HG03135 (cell line): ENCODE results near the gene CAMK2D.

Experiments
- ATAC-seq: cut with Tn5 transposase; IDR thresholded peaks from one replicate; pipeline ENCODE4 v1.9.1; 2021; ENCODE audit warnings: mild to moderate bottlenecking, moderate library complexity; ENCODE audit not compliant: unreplicated experiment

The CAMK2D gene

GRCh38 chr4:113579360-113579759, 182.2 kb downstream of the CAMK2D start:
- no peak for ATAC-seq

GRCh38 chr4:113576947-113577678, 184.4 kb downstream of the CAMK2D start:
- ATAC-seq = no peak

GRCh38 chr4:113575401-113575800, 186.1 kb downstream of the CAMK2D start:
- no peak for ATAC-seq

GRCh38 chr4:113574636-113575103, 186.9 kb downstream of the CAMK2D start:
- no peak for ATAC-seq

GRCh38 chr4:113572620-113573019, 188.9 kb downstream of the CAMK2D start:
- no peak for ATAC-seq

- ATAC-seq = no peak
Measured at GRCh38 chr4:113566015-113566795, 195.3 kb downstream of the CAMK2D start.

GRCh38 chr4:113565702-113566012, 195.9 kb downstream of the CAMK2D start:
- ATAC-seq = no peak

- ATAC-seq = peak; percentile 27
Measured at GRCh38 chr4:113564493-113564892, 197.0 kb downstream of the CAMK2D start.

- ATAC-seq = no peak
Measured at GRCh38 chr4:113563691-113564378, 197.7 kb downstream of the CAMK2D start.

GRCh38 chr4:113561758-113562157, 199.8 kb downstream of the CAMK2D start:
- ATAC-seq = no peak

GRCh38 chr4:113561092-113561491, 200.4 kb downstream of the CAMK2D start:
- no peak for ATAC-seq

- ATAC-seq = no peak
Measured at GRCh38 chr4:113560579-113560978, 201.0 kb downstream of the CAMK2D start.

- ATAC-seq = no peak
Measured at GRCh38 chr4:113559947-113560346, 201.6 kb downstream of the CAMK2D start.

- ATAC-seq = no peak
Measured at GRCh38 chr4:113556382-113557134, 205.0 kb downstream of the CAMK2D start.

GRCh38 chr4:113555868-113556267, 205.7 kb downstream of the CAMK2D start:
- ATAC-seq = no peak

- ATAC-seq = no peak
Measured at GRCh38 chr4:113553082-113553481, 208.5 kb downstream of the CAMK2D start.

GRCh38 chr4:113550510-113550909, 211.0 kb downstream of the CAMK2D start:
- ATAC-seq = no peak

GRCh38 chr4:113548303-113548702, 213.2 kb downstream of the CAMK2D start:
- ATAC-seq = no peak

- ATAC-seq = peak; percentile 98
Measured at GRCh38 chr4:113547487-113548042, 214.0 kb downstream of the CAMK2D start.

GRCh38 chr4:113541933-113542332, 219.6 kb downstream of the CAMK2D start:
- no peak for ATAC-seq

- no peak for ATAC-seq
Measured at GRCh38 chr4:113540859-113541258, 220.7 kb downstream of the CAMK2D start.
